C4-2B (cell line): Measurements from ENCODE around the gene DNAH7.

Source experiments
- ZFX ChIP-seq: fragments of 450-650 bp; IDR thresholded peaks from 2 replicates; pipeline ENCODE4 v1.6.1; 2017
- TF ChIP-seq, protein P1 (sequence below): fragments of 450-650 bp; conservative IDR thresholded peaks from 2 replicates; pipeline ENCODE4 v1.5.1; 2017; ENCODE audit warnings: mild to moderate bottlenecking

DNA sequence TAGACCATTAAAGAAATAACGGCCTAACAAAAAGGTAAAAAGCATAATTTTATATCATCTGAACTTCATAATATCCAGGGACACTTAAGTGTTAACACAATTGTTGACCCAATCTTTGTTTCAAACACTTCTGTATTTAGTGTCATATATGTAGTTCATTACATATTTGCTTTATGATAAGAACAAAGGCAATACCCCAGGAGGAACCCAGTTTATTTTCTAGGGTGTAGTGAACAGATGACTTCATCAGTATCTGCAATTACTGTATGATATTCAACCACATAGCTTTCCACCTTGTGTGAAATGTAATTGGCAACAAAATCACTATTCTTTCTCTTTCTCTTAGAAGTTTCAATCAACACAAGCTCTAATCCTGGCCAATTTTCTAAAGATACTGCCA is 233.8 kb downstream of the DNAH7 start:
- TF ChIP-seq, protein P1, sequence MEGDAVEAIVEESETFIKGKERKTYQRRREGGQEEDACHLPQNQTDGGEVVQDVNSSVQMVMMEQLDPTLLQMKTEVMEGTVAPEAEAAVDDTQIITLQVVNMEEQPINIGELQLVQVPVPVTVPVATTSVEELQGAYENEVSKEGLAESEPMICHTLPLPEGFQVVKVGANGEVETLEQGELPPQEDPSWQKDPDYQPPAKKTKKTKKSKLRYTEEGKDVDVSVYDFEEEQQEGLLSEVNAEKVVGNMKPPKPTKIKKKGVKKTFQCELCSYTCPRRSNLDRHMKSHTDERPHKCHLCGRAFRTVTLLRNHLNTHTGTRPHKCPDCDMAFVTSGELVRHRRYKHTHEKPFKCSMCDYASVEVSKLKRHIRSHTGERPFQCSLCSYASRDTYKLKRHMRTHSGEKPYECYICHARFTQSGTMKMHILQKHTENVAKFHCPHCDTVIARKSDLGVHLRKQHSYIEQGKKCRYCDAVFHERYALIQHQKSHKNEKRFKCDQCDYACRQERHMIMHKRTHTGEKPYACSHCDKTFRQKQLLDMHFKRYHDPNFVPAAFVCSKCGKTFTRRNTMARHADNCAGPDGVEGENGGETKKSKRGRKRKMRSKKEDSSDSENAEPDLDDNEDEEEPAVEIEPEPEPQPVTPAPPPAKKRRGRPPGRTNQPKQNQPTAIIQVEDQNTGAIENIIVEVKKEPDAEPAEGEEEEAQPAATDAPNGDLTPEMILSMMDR = no peak
- no peak for TF ChIP-seq ZFX
